K562 (cell line): Measurements from ENCODE around the gene PPP1R14D. TPM values are rescaled to one million over a fixed set of nuclear protein-coding genes. Genes with fewer than 3 reads are reported as not detected.

Source experiments
- ATAC-seq: fragments of 200-7000 bp; cut with Tn5 transposase; 3 replicates; pipeline ENCODE4 v1.9.1; 2020; ENCODE audit warnings: moderate library complexity
- BruUV-seq: library from RNA; stranded (reverse); fragments of 400-500 nt; replicated peaks from 2 replicates; lab custom pipeline; 2021; lab: Mats Ljungman, UMichigan
- CTCF ChIA-PET: fragments of 300-600 bp; formaldehyde crosslinking; extraction: SDS; loops from one replicate; lab custom pipeline; 2021; ENCODE audit warnings: low intra/inter-chr PET ratio; lab: Yijun Ruan, JAX
- POLR2A ChIA-PET: fragments of 300-600, 350-650 bp; sonication (Branson Sonifier 250); formaldehyde crosslinking; extraction: SDS; loops from one replicate; lab custom pipeline; 2021; ENCODE audit warnings: antibody characterized with exemption, inconsistent platforms; lab: Yijun Ruan, JAX
- DNase-seq, 4 experiments: peaks; one replicate each; pipeline versions ENCODE4 v3.0.0 to v3.0.0-alpha.2; 2011 to 2018; ENCODE audit warnings: low spot score in 3 of 4, mixed read lengths in 3 of 4; ENCODE audit errors: extremely low read depth in 1 of 4
- FAIRE-seq: peaks from 2 replicates; lab custom pipeline; 2011; peaks lifted over from hg19 to GRCh38; lab: Jason Lieb, UNC
- H2AFZ ChIP-seq: 2 replicates; pipeline ENCODE4 v1.6.0; 2011; ENCODE audit warnings: low read depth, low read length, control low read depth, inconsistent platforms
- H3K27ac ChIP-seq: fragments of 200-600 bp; 3 replicates; pipeline ENCODE4 v1.8.0; 2011; ENCODE audit warnings: low read depth, mild to moderate bottlenecking, control low read depth, inconsistent platforms, low read length, moderate library complexity, mixed read lengths; ENCODE audit errors: extremely low read depth
- H3K27me3 ChIP-seq, 2 experiments: fragments of 300-600 bp in 1 of 2; 2 replicates in 1 of 2; 3 replicates in 1 of 2; pipeline versions ENCODE4 v1.6.0 to v1.8.0; 2011; ENCODE audit warnings: inconsistent platforms in 2 of 2, low read length in 2 of 2, mild to moderate bottlenecking in 1 of 2, mixed read lengths in 1 of 2, moderate library complexity in 1 of 2; ENCODE audit not compliant: control insufficient read depth in 2 of 2, insufficient read depth in 2 of 2
- H3K36me3 ChIP-seq: fragments of 300-600 bp; 3 replicates; pipeline ENCODE4 v1.8.0; 2011; ENCODE audit warnings: mild to moderate bottlenecking, low read length, inconsistent platforms; ENCODE audit not compliant: control insufficient read depth, insufficient read depth
- H3K4me1 ChIP-seq, 2 experiments: fragments of 200-600 bp in 1 of 2; replicated peaks in 1 of 2; 2 replicates in 1 of 2; 3 replicates in 1 of 2; pipeline versions ENCODE4 v1.5.1 to v1.8.0; 2011; ENCODE audit warnings: inconsistent platforms in 2 of 2, low read length in 2 of 2, mild to moderate bottlenecking in 1 of 2, mixed read lengths in 1 of 2, moderate library complexity in 1 of 2; ENCODE audit not compliant: control insufficient read depth in 2 of 2, insufficient read depth in 2 of 2
- H3K4me2 ChIP-seq: 2 replicates; pipeline ENCODE4 v1.6.1; 2011; ENCODE audit warnings: low read length, control low read depth, inconsistent platforms, mixed read lengths; ENCODE audit not compliant: insufficient read depth
- H3K4me3 ChIP-seq: fragments of 200-600 bp; sonication (generic), shearing (Covaris generic); 2 replicates; pipeline ENCODE4 v1.5.1; 2016; ENCODE audit warnings: control low read depth, inconsistent platforms
- H3K79me2 ChIP-seq: fragments of 200-600 bp; 3 replicates; pipeline ENCODE4 v1.8.0; 2011; ENCODE audit warnings: low read length, inconsistent platforms; ENCODE audit not compliant: control insufficient read depth, insufficient read depth
- H3K9ac ChIP-seq, 2 experiments: 2 replicates each; pipeline versions ENCODE4 v1.6.0 to v1.6.1; 2011; ENCODE audit warnings: low read depth in 2 of 2, low read length in 2 of 2, control low read depth in 1 of 2, inconsistent platforms in 1 of 2, mild to moderate bottlenecking in 1 of 2, mixed read lengths in 1 of 2; ENCODE audit not compliant: insufficient read depth in 1 of 2
- H3K9me1 ChIP-seq: one replicate; pipeline ENCODE4 v1.6.0; 2011; ENCODE audit warnings: inconsistent platforms, mild to moderate bottlenecking, low read length, moderate library complexity; ENCODE audit not compliant: control insufficient read depth, insufficient read depth
- H3K9me3 ChIP-seq: replicated peaks from 2 replicates; pipeline ENCODE4 v1.5.1; 2011; ENCODE audit warnings: low read depth, low read length, inconsistent platforms; ENCODE audit not compliant: control insufficient read depth, insufficient read depth
- H4K20me1 ChIP-seq: replicated peaks from 2 replicates; pipeline ENCODE4 v1.6.1; 2011; ENCODE audit warnings: low read length, inconsistent platforms, mixed read lengths; ENCODE audit not compliant: control insufficient read depth, insufficient read depth
- BACH1 ChIP-seq: fragments of 200-800 bp; sonication (Bioruptor generic); IDR thresholded peaks from 2 replicates; pipeline ENCODE4 v1.6.1; 2016; ENCODE audit warnings: missing genetic modification characterization, missing compliant biosample characterization
- C11orf30 ChIP-seq: fragments of 450-650 bp; IDR thresholded peaks from 2 replicates; pipeline ENCODE4 v1.6.1; 2016; ENCODE audit warnings: low read depth, mild to moderate bottlenecking
- MXI1 ChIP-seq: IDR thresholded peaks from 2 replicates; pipeline ENCODE4 v1.6.1; 2011; ENCODE audit warnings: low read depth, mild to moderate bottlenecking, improper control_type of control experiment, low read length
- SMARCA5 ChIP-seq: fragments of 450-650 bp; IDR thresholded peaks from 2 replicates; pipeline ENCODE4 v1.6.1; 2016
- ZNF263 ChIP-seq: sonication (generic); formaldehyde crosslinking; IDR thresholded peaks from 2 replicates; pipeline ENCODE4 v1.8.0; 2022; ENCODE audit warnings: mild to moderate bottlenecking, missing genetic modification reagents, borderline replicate concordance
- ZNF778 ChIP-seq: fragments of 450-650 bp; formaldehyde crosslinking; IDR thresholded peaks from 2 replicates; pipeline ENCODE4 v1.4.0; 2020; ENCODE audit warnings: mild to moderate bottlenecking, moderate library complexity
- WGBS: fragments of 100-300 bp; shearing (Covaris generic); methylation state at CpG from one replicate; pipeline ENCODE4 v1.1.6; 2016; ENCODE audit warnings: low coverage, mixed read lengths; ENCODE audit not compliant: insufficient coverage; ENCODE audit errors: missing lambda C conversion rate; 5-methylcytosine and 5-hydroxymethylcytosine counted together
- in situ Hi-C: fragments of 300-500 bp; cut with MboI; formaldehyde crosslinking; loops from 4 replicates; pipeline ENCODE4 v1.15.0; 2018; ENCODE audit warnings: inconsistent platforms, mixed read lengths
- intact Hi-C: fragments of 100-400 bp; cut with micrococcal nuclease; formaldehyde crosslinking; loops from 2 replicates; pipeline ENCODE4 v1.14.2; 2022
- polyA plus RNA-seq, 8 experiments: library from polyadenylated mRNA; depleted of rRNA in 4 of 8; stranded (reverse) in 5 of 8; unstranded in 3 of 8; fragments of >200 nt; fragmentation: Nextera tagmentation in 2 of 8; fragmentation: Illumina TruSeq in 1 of 8; extraction: Ambion mirVana in 2 of 8; extraction: Trizol in 1 of 8; gene quantifications; 2 replicates each; pipeline versions ENCODE4 v1.2.1 to v1.2.3, GENCODE V29; 2011 to 2014; ENCODE audit warnings: inconsistent platforms in 1 of 8, missing spikeins in 1 of 8
- total RNA-seq, 7 experiments: library from RNA; depleted of rRNA in 6 of 7; stranded (reverse); fragments of >200 nt in 6 of 7; fragmentation: Illumina TruSeq in 2 of 7; extraction: Trizol in 2 of 7; gene quantifications; 2 replicates each; pipeline versions ENCODE4 v1.2.1 to v1.2.3, GENCODE V29; 2011 to 2021; ENCODE audit warnings: low replicate concordance in 1 of 7
- TF ChIP-seq, protein P1 (sequence below): fragments of 450-650 bp; IDR thresholded peaks from 2 replicates; pipeline ENCODE4 v1.6.1; 2016; ENCODE audit warnings: mild to moderate bottlenecking, moderate library complexity
- TF ChIP-seq, protein P2 (sequence below): fragments of 250-450 bp; sonication (Bioruptor Pico); IDR thresholded peaks from 2 replicates; pipeline ENCODE4 v1.9.0; 2021; ENCODE audit warnings: mild to moderate bottlenecking

The PPP1R14D gene
- total and polyA plus RNA-seq, 9 of the 15 experiments (the other 6 are each of a cell fraction or from before 2014, with no cell fraction given): 0.11 to 0.18 TPM; not detected in 7

DNA sequence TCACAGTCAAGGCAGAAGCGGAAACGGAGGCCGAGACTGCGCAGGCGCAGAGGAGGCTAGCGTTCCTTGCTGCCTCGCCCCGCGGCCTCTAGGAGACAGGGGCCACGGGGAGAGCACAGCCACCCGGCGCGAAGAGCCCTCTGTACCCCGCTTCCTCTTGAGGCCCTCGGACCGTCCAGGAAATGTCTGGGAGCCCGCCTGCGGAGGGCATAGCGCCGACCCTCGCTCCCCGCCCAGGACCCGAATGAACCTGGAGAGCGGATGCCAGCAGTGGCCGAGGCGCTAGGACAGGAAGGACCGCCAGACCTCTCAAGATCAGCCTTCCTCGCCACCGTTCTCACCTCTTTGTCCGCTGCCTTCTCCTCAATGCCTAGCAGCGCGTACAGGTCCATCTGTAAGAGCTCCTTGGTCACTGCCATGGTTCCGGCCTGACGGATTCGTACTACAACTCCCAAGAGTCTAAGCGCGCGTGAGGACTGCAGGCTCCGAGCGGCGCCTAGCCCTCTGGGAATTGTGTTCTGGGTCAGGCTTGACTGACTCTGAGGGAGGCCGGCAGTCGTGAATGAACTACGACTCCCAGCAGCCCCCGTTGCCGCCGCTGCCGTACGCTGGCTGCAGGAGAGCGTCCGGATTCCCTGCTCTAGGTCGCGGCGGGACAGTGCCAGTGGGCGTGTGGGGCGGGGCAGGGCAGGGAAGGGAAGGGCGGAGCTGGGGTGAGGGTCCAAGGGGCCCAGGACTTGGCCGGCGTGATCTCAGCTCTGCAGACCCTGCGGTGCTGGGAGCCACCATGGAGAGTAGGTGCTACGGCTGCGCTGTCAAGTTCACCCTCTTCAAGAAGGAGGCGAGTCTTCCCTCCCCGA is 21.2 kb downstream of the PPP1R14D start, which contains the start of the genes DNAJC17 and ZFYVE19 (continued):
- peak; percentile 34; the same call in 1 of the 2 replicates for TF ChIP-seq BACH1
- TF ChIP-seq ZNF263 (CRISPR knock-in tag): 0 out of 2 replicates have a peak, but pooled peaks have one; percentile 29
- TF ChIP-seq SMARCA5: no peak
- no peak for TF ChIP-seq MXI1

DNA sequence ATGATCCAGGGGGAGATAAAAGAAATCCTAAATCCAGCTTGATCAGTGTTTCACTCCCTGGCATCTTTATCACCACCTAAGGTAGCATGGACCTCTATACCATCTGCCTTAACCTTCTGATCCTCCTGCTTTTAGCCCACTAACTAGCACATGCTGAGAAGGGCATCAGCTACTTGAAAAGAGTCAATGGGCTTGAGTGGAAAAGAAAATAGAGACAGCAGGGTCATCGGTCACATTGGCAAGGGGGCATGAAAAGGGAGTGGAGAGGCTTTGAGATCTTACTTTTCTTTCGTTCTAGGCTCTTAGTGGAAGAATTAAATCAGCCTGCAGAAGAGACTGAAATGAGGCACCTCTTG is 21.9 kb downstream of the PPP1R14D start:
- Histone ChIP-seq H3K4me2 (peak overlapping the region; percentile 98), H3K9me3 (no peaks in the 10 kb centered on the region; the same call in 1 of the 2 replicates), H3K36me3 (peaks cover 29% of the 10 kb centered on the region), H4K20me1 (no peaks in the 10 kb centered on the region), H3K4me1 (peaks cover 13 to 15% of the 10 kb centered on the region in 2 experiments; a peak in 4 of 5 replicates), H2AFZ (peak overlapping the region; percentile 100), H3K27ac (peak overlapping the region; percentile 95), H3K9me1 (peaks cover 3% of the 10 kb centered on the region), H3K9ac (peak overlapping the region; percentile 96 to 98), H3K4me3 (peak overlapping the region; percentile 81), H3K79me2 (peaks cover 19% of the 10 kb centered on the region), H3K27me3 (no peaks in the 10 kb centered on the region)
- intact Hi-C loops: no loop called here
- 0% methylated on average over 2 of the region's 2 CpGs for WGBS
- in situ Hi-C loops: no loop called here
- CTCF ChIA-PET: no interaction called here
- FAIRE-seq (no peak), ATAC-seq (no peak), DNase-seq (no peak)
- BruUV-seq: TSS peak; percentile 84
- POLR2A ChIA-PET: interaction anchor here (0.8 to 1.8 kb wide), 3 partner anchors 9 to 24 kb away, joined by 3 to 12 read pairs (median 3); no protein-coding TSS in a partner anchor
- TF ChIP-seq, protein P1, sequence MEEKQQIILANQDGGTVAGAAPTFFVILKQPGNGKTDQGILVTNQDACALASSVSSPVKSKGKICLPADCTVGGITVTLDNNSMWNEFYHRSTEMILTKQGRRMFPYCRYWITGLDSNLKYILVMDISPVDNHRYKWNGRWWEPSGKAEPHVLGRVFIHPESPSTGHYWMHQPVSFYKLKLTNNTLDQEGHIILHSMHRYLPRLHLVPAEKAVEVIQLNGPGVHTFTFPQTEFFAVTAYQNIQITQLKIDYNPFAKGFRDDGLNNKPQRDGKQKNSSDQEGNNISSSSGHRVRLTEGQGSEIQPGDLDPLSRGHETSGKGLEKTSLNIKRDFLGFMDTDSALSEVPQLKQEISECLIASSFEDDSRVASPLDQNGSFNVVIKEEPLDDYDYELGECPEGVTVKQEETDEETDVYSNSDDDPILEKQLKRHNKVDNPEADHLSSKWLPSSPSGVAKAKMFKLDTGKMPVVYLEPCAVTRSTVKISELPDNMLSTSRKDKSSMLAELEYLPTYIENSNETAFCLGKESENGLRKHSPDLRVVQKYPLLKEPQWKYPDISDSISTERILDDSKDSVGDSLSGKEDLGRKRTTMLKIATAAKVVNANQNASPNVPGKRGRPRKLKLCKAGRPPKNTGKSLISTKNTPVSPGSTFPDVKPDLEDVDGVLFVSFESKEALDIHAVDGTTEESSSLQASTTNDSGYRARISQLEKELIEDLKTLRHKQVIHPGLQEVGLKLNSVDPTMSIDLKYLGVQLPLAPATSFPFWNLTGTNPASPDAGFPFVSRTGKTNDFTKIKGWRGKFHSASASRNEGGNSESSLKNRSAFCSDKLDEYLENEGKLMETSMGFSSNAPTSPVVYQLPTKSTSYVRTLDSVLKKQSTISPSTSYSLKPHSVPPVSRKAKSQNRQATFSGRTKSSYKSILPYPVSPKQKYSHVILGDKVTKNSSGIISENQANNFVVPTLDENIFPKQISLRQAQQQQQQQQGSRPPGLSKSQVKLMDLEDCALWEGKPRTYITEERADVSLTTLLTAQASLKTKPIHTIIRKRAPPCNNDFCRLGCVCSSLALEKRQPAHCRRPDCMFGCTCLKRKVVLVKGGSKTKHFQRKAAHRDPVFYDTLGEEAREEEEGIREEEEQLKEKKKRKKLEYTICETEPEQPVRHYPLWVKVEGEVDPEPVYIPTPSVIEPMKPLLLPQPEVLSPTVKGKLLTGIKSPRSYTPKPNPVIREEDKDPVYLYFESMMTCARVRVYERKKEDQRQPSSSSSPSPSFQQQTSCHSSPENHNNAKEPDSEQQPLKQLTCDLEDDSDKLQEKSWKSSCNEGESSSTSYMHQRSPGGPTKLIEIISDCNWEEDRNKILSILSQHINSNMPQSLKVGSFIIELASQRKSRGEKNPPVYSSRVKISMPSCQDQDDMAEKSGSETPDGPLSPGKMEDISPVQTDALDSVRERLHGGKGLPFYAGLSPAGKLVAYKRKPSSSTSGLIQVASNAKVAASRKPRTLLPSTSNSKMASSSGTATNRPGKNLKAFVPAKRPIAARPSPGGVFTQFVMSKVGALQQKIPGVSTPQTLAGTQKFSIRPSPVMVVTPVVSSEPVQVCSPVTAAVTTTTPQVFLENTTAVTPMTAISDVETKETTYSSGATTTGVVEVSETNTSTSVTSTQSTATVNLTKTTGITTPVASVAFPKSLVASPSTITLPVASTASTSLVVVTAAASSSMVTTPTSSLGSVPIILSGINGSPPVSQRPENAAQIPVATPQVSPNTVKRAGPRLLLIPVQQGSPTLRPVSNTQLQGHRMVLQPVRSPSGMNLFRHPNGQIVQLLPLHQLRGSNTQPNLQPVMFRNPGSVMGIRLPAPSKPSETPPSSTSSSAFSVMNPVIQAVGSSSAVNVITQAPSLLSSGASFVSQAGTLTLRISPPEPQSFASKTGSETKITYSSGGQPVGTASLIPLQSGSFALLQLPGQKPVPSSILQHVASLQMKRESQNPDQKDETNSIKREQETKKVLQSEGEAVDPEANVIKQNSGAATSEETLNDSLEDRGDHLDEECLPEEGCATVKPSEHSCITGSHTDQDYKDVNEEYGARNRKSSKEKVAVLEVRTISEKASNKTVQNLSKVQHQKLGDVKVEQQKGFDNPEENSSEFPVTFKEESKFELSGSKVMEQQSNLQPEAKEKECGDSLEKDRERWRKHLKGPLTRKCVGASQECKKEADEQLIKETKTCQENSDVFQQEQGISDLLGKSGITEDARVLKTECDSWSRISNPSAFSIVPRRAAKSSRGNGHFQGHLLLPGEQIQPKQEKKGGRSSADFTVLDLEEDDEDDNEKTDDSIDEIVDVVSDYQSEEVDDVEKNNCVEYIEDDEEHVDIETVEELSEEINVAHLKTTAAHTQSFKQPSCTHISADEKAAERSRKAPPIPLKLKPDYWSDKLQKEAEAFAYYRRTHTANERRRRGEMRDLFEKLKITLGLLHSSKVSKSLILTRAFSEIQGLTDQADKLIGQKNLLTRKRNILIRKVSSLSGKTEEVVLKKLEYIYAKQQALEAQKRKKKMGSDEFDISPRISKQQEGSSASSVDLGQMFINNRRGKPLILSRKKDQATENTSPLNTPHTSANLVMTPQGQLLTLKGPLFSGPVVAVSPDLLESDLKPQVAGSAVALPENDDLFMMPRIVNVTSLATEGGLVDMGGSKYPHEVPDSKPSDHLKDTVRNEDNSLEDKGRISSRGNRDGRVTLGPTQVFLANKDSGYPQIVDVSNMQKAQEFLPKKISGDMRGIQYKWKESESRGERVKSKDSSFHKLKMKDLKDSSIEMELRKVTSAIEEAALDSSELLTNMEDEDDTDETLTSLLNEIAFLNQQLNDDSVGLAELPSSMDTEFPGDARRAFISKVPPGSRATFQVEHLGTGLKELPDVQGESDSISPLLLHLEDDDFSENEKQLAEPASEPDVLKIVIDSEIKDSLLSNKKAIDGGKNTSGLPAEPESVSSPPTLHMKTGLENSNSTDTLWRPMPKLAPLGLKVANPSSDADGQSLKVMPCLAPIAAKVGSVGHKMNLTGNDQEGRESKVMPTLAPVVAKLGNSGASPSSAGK: peak; percentile 80; the same call in 1 of the 2 replicates
- TF ChIP-seq, protein P2, sequence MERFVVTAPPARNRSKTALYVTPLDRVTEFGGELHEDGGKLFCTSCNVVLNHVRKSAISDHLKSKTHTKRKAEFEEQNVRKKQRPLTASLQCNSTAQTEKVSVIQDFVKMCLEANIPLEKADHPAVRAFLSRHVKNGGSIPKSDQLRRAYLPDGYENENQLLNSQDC (CRISPR knock-in tag): 0 out of 2 replicates have a peak, but pooled peaks have one; percentile 22
- TF ChIP-seq C11orf30 (no peak), ZNF778 (CRISPR knock-in tag) (no peak)
